ENCODE measurements around the gene MAST4. TPM values are rescaled to one million over a fixed set of nuclear protein-coding genes. Genes with fewer than 3 reads are reported as not detected.

Gene MAST4
- polyA plus RNA-seq (2014; cell fraction: cytosol; rRNA removed): 1.6 and 3.4 TPM in 2 replicates
- polyA plus RNA-seq (2014; cell fraction: nucleus; rRNA removed): 2.6 and 6.1 TPM in 2 replicates

DNA sequence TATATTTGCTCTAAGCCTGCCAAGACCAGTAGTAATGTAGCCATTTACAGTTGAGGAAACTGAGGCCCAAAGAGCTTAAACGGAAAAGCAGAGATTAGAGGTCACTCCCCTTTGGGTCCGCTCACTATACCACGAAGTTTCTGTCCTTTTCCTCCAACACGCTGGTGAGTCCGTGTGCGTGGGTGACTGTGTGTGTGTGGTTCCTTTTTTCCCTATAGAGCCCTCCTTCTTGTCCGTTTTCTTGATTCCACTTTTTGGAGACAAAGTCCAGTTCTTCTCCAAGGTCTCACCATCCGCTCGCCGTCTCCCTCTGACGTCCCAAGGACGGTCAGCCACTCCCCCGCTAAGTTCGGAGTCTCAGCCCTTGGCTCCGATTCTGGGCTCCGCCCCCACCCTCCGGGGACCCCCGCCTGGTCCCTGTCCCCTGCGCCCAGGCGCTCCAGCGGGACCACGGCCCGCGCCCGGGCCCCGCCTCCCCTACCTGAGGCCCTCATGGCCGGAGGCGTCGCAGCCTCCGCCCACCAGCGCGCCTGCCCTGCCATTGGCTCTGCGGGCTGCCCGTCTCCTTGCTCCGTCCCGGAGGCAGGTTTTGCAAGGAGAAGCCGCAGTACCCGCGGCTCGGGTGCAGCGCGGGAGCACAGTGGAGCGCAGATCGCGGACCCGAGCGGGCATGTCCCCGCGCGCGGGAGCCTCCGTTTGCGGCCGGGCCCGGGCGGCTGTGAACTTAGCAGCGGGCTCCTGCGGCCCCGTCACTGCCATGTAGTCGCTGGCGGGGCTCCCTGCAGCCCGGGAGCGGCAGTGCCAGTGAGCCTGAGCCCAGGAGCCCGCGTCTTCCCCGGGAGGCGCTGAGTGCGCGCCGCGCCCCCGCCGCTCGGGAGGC lies at the start of gene MAST4:
TSS of gene MAST4 (plus strand) at position 638 of the 880 bp plus-strand sequence. CDS start 263 bp downstream, outside the sequence.
- DNase-seq (ENCODE audit: low spot score): peak; percentile 91

GRCh38 chr5:66546541-66546940 lies 49.7 kb upstream of the MAST4 start:
- no peak for DNase-seq (ENCODE audit: low spot score)

DNA sequence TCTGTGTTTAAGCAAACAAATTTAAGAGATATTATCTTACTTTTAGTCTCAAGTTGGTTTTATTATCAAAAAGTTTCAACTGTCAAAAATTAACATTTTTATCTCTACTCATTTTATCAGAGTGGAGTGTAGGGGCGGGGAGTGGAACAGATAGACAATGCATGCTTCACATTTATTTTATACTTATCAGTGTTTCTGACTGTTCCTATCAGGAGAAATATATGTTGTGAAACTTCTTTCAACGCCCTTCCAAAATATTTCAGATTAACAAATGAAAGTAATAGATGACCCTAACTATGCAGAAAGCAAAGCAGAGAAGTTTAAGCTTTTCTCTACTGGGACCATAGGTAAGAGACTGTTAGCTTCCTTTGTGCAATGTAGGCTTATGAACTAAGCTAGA lies 44.9 kb upstream of the MAST4 start:
- no peak for DNase-seq (ENCODE audit: low spot score)

GRCh38 chr5:66551945-66552344 lies 44.2 kb upstream of the MAST4 start:
- DNase-seq (ENCODE audit: low spot score): no peak

DNA sequence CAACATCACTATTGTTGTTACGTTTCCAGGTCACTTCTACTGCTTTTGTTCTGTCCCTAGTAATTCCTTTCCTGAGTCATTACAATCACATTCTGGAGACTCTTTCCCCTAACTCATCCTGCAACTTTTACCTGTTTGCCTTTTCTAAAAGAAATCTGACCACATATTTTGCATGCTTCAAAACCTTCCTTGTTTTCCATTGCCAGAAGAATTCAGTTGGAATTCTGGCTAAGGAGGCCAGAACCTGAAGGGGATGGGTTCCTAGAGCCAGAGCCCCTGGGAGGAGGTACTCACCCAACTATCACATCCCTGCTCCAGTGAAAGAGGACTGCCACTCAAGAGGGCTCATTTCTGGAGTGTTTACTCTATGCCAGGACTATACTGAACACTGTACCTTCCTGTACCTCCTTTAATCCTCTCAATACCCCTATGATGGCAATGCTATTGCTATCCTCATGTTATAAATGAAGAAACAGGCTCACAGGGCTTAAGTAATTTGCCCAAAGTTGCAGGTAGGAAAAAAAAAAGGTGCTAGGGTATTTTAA lies 42.8 kb upstream of the MAST4 start:
- no peak for DNase-seq (ENCODE audit: low spot score)

DNA sequence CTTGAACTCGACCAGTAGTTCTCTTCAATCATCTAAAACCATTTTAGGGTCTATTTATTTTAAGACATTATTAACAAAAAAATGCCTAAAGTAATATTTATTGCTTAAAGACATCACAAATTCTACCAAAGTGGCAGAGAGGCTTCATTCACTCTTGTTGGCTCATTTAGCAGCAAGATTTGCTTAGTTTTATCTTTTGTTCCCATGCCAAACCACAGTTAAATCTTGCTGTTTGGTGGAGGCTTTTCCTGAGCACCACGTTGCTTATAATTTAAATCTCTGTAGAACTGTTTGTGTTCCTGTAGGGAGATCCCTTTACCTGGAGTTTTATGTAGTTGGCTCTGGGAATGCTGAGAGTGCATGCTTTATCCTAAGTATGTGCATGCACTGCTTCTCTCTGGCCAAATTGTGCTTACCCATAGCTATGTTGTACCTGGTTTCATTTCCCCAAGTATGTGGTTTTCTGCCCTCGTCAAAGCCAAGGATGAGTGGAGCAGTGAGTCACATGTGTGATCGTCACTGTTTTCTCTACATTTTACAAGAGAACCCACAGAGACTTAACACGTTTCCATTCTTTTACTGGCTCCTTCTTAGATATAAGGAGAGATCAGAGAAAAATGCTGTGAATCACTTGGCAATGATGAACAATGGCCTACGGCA lies 42.1 kb upstream of the MAST4 start:
- DNase-seq (ENCODE audit: low spot score): no peak

DNA sequence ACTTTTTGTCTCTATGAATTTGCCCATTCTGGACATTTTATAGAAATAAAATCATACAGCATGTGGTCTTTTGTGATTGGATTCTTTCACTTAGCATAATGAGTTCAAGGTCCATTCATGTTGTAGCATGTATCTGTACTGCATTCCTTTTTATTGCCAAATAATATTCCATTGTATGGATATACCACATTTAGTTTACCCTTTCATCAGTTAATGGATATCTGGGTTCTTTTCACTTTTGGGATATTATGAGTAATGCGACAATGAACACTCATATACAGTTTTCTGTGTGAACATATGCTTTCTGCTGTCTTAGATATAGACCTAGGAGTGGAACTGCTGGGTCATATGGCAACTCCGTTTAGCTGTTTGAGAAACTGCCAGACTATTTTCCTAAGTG lies 41.3 kb upstream of the MAST4 start:
- no peak for DNase-seq (ENCODE audit: low spot score)

GRCh38 chr5:66558560-66558959 lies 37.6 kb upstream of the MAST4 start:
- no peak for DNase-seq (ENCODE audit: low spot score)

DNA sequence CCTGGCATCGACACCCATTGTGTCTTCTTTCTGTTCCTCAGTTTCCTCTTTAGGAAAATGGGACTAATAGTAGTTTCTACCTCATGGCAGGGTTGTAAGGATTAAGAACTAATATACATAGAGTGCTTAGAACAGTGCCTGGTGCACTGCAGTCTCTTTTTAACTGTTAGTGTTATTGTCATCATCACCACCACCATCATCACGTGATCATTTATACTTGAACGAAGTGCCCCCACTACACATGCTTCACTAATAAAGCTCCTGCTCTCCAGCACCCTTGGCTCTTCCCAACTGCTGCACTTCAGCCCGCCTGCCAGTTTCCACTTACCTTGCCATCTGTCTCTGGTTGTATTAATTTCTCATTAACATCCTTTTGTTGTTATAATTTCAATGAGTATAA lies 35.8 kb upstream of the MAST4 start:
- no peak for DNase-seq (ENCODE audit: low spot score)

GRCh38 chr5:66561256-66561990 lies 34.8 kb upstream of the MAST4 start:
- DNase-seq (ENCODE audit: low spot score): no peak

GRCh38 chr5:66565878-66566277 lies 30.3 kb upstream of the MAST4 start:
- no peak for DNase-seq (ENCODE audit: low spot score)

GRCh38 chr5:66567474-66567873 lies 28.7 kb upstream of the MAST4 start:
- DNase-seq (ENCODE audit: low spot score): no peak

GRCh38 chr5:66570201-66570600 lies 26.0 kb upstream of the MAST4 start:
- no peak for DNase-seq (ENCODE audit: low spot score)

DNA sequence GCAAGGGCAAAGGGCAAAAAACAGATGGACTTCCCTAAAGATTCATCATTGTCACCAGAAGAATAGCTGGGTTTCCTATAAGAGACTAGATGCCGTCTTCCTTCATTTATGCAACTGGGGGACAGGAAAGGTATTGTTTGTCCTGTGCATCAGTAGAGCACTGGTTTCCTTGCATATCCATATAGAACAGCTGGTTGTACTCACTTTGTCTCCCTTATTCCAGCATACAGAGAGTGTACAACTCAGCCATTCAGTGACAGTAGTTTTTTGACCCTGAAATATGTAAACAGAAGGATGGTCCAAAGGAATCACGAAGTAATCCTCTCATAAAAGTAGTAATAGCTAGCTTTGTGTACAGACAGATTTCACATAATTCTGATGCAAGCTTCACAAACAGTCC lies 22.5 kb upstream of the MAST4 start:
- no peak for DNase-seq (ENCODE audit: low spot score)

GRCh38 chr5:66582499-66583165 lies 13.6 kb upstream of the MAST4 start:
- no peak for DNase-seq (ENCODE audit: low spot score)

- no peak for DNase-seq (ENCODE audit: low spot score)
Measured at GRCh38 chr5:66585291-66585690, 10.9 kb upstream of the MAST4 start.

GRCh38 chr5:66587771-66588170 lies 8.4 kb upstream of the MAST4 start:
- DNase-seq (ENCODE audit: low spot score): no peak

DNA sequence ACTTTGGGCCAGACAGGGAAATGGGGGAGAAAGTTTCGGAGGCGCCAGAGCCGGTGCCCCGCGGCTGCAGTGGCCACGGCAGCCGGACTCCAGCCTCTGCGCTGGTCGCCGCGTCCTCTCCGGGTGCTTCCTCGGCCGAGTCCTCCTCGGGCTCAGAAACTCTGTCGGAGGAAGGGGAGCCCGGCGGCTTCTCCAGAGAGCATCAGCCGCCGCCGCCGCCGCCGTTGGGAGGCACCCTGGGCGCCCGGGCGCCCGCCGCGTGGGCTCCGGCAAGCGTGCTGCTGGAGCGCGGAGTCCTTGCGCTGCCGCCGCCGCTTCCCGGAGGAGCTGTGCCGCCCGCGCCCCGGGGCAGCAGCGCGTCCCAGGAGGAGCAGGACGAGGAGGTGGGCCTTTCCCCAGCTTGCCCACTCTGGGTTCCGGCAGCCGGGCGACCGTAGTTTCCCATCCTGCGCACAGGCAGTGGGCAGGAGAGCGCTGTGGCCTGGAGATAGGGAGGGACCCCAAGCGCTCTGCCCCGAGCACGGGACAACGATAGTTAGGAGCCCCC lies 516 bp downstream of the MAST4 start:
- DNase-seq (ENCODE audit: low spot score): peak; percentile 32

DNA sequence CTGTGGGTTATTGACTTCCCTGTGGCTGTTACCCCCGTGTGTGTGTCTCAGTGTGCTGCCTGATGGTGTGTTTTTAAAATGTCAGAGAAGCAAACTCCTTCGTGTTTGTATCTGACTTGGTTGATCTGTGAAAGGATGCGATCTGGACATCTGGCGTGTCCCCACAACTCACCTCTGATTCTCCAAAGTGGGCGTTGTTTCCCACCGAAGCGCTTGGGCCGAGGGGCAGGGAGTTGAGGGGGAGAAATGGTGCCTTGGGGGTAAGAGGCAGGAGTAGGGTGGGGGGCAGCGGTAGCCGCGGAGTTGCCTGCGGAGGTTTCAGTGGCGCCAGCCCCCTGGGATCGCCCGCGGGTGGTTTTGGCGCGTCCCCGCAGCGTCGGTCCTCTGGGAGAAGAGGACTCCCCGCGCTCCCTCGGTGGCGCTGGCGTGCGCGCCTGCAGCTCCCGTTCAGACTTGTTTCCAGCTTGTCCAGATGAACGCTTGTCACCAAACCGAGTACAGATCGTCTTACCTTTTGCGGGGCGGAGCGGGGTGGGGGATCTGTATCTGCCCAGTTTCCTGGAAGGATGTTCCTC lies 1.1 kb downstream of the MAST4 start:
- DNase-seq (ENCODE audit: low spot score): peak; percentile 69

DNA sequence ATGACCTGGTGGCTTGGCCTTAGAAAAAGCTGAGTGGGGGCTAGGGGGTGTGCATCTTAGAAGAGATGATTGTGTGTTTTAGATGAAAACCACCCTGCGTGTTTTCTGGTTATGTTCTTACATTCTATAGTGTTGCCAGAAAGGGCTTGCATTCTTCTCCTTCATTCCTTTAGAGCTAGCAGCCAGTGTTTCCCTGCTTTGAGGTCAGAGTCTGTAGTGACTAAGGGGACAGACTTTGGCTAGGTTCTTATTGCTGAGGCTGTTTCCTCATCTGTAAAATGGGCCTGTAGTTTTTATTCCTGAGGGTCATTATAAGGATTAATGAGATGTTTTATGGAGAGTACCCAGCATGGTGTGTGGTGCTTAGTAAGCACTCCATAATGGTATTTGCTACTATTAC lies 6.4 kb downstream of the MAST4 start:
- DNase-seq (ENCODE audit: low spot score): no peak

DNA sequence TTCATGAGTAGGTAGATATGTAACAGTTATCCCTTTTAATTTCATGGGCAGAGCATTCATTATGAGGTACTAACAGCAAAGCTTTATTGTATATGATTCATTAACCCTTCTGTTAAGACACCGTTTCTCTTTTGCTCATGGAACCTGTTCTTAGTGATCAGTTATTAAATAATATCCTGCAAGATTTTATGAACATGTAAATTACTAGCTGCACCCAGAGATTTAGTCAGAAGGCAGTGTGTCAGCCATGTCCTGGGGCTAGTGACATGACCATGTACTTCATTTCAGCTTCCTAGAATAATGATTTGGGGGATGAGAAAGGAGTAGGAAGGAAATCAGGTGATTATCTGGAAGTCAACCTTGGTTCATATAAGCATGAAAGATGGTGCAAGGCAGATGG lies 7.0 kb downstream of the MAST4 start:
- DNase-seq (ENCODE audit: low spot score): no peak

Measured in SK-N-DZ (cell line).